B cell (primary cell): ENCODE results near the gene ZNF438.

Source experiments
- EZH2 ChIP-seq: IDR thresholded peaks from 2 replicates; pipeline ENCODE4 v1.6.1; 2012; ENCODE audit warnings: borderline replicate concordance, low read depth, mild to moderate bottlenecking, moderate library complexity, low read length; ENCODE audit not compliant: insufficient read depth, poor library complexity, severe bottlenecking
- TF ChIP-seq, protein P1 (sequence below): fragments of 200-600 bp; IDR thresholded peaks from one replicate; pipeline ENCODE4 v1.8.0; 2022; ENCODE audit warnings: antibody characterized with exemption, mild to moderate bottlenecking

DNA sequence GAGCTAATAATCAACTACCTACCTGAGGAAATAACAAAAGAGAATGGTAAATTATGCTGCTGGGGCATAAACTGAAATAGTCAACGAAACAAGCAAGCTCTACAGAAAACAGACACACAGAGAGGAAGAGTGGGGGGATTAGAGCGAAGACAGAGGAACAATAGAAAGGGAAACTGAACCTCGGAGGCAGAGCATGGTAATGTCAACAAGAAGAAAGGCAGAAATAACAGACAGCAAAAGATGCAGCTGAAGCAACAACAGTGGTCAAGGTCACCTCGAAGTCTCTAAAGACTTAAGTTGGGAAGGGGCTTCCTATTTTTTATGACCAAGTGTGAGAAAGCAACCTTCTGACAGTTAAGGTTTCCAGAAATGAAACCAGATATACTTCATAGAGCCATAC lies 177.0 kb downstream of the ZNF438 start:
- TF ChIP-seq, protein P1, sequence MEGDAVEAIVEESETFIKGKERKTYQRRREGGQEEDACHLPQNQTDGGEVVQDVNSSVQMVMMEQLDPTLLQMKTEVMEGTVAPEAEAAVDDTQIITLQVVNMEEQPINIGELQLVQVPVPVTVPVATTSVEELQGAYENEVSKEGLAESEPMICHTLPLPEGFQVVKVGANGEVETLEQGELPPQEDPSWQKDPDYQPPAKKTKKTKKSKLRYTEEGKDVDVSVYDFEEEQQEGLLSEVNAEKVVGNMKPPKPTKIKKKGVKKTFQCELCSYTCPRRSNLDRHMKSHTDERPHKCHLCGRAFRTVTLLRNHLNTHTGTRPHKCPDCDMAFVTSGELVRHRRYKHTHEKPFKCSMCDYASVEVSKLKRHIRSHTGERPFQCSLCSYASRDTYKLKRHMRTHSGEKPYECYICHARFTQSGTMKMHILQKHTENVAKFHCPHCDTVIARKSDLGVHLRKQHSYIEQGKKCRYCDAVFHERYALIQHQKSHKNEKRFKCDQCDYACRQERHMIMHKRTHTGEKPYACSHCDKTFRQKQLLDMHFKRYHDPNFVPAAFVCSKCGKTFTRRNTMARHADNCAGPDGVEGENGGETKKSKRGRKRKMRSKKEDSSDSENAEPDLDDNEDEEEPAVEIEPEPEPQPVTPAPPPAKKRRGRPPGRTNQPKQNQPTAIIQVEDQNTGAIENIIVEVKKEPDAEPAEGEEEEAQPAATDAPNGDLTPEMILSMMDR: no peak
- TF ChIP-seq EZH2: no peak
